Erythroblast (primary cell): ENCODE results near the gene C1orf174.
A peak's percentile ranks its signal among the peaks of the same experiment; 100 is the strongest.

ENCODE experiments used
- DNase-seq, 2 experiments: peaks; one replicate each; lab custom pipeline; 2025; lab: John Stamatoyannopoulos, UW
- GATA1 ChIP-seq: IDR thresholded peaks from 2 replicates; pipeline ENCODE4 v1.6.1; 2011; ENCODE audit warnings: low read depth, mild to moderate bottlenecking, control low read depth, low read length, moderate library complexity
- POLR2A ChIP-seq: IDR thresholded peaks from 2 replicates; pipeline ENCODE4 v1.6.1; 2011; ENCODE audit warnings: mild to moderate bottlenecking, low read length

The C1orf174 gene

GRCh38 chr1:3932156-3932919 is 32.3 kb upstream of the C1orf174 start:
- DNase-seq, result no peak
- no peak for TF ChIP-seq GATA1
- no peak for TF ChIP-seq POLR2A

- no peak for DNase-seq
- TF ChIP-seq GATA1 (no peak), POLR2A (no peak)
Measured at GRCh38 chr1:3931007-3931912, 31.2 kb upstream of the C1orf174 start.

- DNase-seq, result peak; percentile 47 to 58
- TF ChIP-seq POLR2A, result no peak
- no peak for TF ChIP-seq GATA1
Measured at GRCh38 chr1:3930301-3931006, 30.4 kb upstream of the C1orf174 start.

GRCh38 chr1:3929126-3929525 is 29.1 kb upstream of the C1orf174 start:
- TF ChIP-seq POLR2A, result no peak
- TF ChIP-seq GATA1, result no peak
- DNase-seq, result peak; percentile 55 to 73

- TF ChIP-seq GATA1, result no peak
- no peak for TF ChIP-seq POLR2A
- DNase-seq, result no peak
Measured at GRCh38 chr1:3928586-3928985, 28.5 kb upstream of the C1orf174 start.

- TF ChIP-seq GATA1, result no peak
- no peak for TF ChIP-seq POLR2A
- peak in 1 of 2 experiments; percentile 62 for DNase-seq
Measured at GRCh38 chr1:3926956-3927355, 26.9 kb upstream of the C1orf174 start.

- DNase-seq, result no peak
- no peak for TF ChIP-seq GATA1
Measured at GRCh38 chr1:3925762-3926161, 25.7 kb upstream of the C1orf174 start.

GRCh38 chr1:3925256-3925655 is 25.2 kb upstream of the C1orf174 start:
- no peak for DNase-seq
- no peak for TF ChIP-seq POLR2A
- no peak for TF ChIP-seq GATA1

- no peak for TF ChIP-seq POLR2A
- TF ChIP-seq GATA1, result no peak
- DNase-seq, result no peak
Measured at GRCh38 chr1:3924825-3925220, 24.8 kb upstream of the C1orf174 start.

GRCh38 chr1:3924186-3924824 is 24.2 kb upstream of the C1orf174 start:
- no peak for DNase-seq
- TF ChIP-seq GATA1 (no peak), POLR2A (no peak)

GRCh38 chr1:3923378-3924185 is 23.5 kb upstream of the C1orf174 start:
- no peak for DNase-seq
- TF ChIP-seq POLR2A (no peak), GATA1 (no peak)

GRCh38 chr1:3922851-3923250 is 22.8 kb upstream of the C1orf174 start:
- DNase-seq, result no peak
- TF ChIP-seq GATA1 (no peak), POLR2A (no peak)
